Mesenchymal stem cell (in vitro differentiated cells and primary cell): Measurements from ENCODE around the gene EGLN3.

Source experiments
- DNase-seq: peaks from one replicate; pipeline ENCODE4 v3.0.0-alpha.2; 2013
- H2AFZ ChIP-seq: one replicate; pipeline ENCODE4 v1.6.1; 2013; ENCODE audit warnings: low read depth, mild to moderate bottlenecking, control low read depth, inconsistent platforms, low read length, moderate library complexity
- H2AK5ac ChIP-seq: 2 replicates; pipeline ENCODE4 v1.6.1; 2013; ENCODE audit warnings: low read length, moderate library complexity, mild to moderate bottlenecking, inconsistent platforms; ENCODE audit not compliant: severe bottlenecking
- H2BK120ac ChIP-seq: one replicate; pipeline ENCODE4 v1.6.1; 2013; ENCODE audit warnings: low read depth, mild to moderate bottlenecking, inconsistent platforms, low read length, moderate library complexity
- H2BK12ac ChIP-seq, 2 experiments: one replicate each; pipeline ENCODE4 v1.6.1; 2013; ENCODE audit warnings: inconsistent platforms in 2 of 2, low read length in 2 of 2, mild to moderate bottlenecking in 2 of 2, moderate library complexity in 2 of 2, control low read depth in 1 of 2
- H2BK15ac ChIP-seq: one replicate; pipeline ENCODE4 v1.6.1; 2013; ENCODE audit warnings: mild to moderate bottlenecking, low read depth, inconsistent platforms; ENCODE audit not compliant: poor library complexity, severe bottlenecking
- H2BK5ac ChIP-seq: 2 replicates; pipeline ENCODE4 v1.6.1; 2013; ENCODE audit warnings: low read depth, mild to moderate bottlenecking, low read length, control low read depth, inconsistent platforms; ENCODE audit not compliant: poor library complexity, severe bottlenecking
- H3K14ac ChIP-seq, 2 experiments: one replicate each; pipeline ENCODE4 v1.6.1; 2013; ENCODE audit warnings: inconsistent platforms in 2 of 2, low read length in 2 of 2, control low read depth in 1 of 2, mild to moderate bottlenecking in 1 of 2, moderate library complexity in 1 of 2
- H3K18ac ChIP-seq, 2 experiments: one replicate each; pipeline ENCODE4 v1.6.1; 2013; ENCODE audit warnings: inconsistent platforms in 2 of 2, low read length in 2 of 2, control low read depth in 1 of 2, low read depth in 1 of 2, mild to moderate bottlenecking in 1 of 2
- H3K23ac ChIP-seq, 2 experiments: one replicate each; pipeline ENCODE4 v1.6.1; 2013; ENCODE audit warnings: inconsistent platforms in 2 of 2, low read length in 2 of 2, mild to moderate bottlenecking in 2 of 2, moderate library complexity in 2 of 2, control low read depth in 1 of 2
- H3K27ac ChIP-seq: 2 replicates; pipeline ENCODE4 v1.5.1; 2013; ENCODE audit warnings: mild to moderate bottlenecking, moderate library complexity, low read length, control low read depth, inconsistent platforms; ENCODE audit not compliant: poor library complexity, severe bottlenecking
- H3K27me3 ChIP-seq, 2 experiments: 2 replicates each; pipeline versions ENCODE4 v1.6.1 to v1.7.0; 2013; ENCODE audit warnings: low read length in 2 of 2, mild to moderate bottlenecking in 2 of 2, moderate library complexity in 2 of 2, control low read depth in 1 of 2, inconsistent platforms in 1 of 2; ENCODE audit not compliant: control insufficient read depth in 1 of 2, insufficient read depth in 1 of 2
- H3K36me3 ChIP-seq, 2 experiments: 2 replicates each; pipeline versions ENCODE4 v1.6.1 to v1.7.0; 2013; ENCODE audit warnings: low read length in 2 of 2, control low read depth in 1 of 2, inconsistent platforms in 1 of 2, low read depth in 1 of 2, mild to moderate bottlenecking in 1 of 2; ENCODE audit not compliant: insufficient read depth in 2 of 2, control insufficient read depth in 1 of 2
- H3K4ac ChIP-seq, 2 experiments: one replicate each; pipeline ENCODE4 v1.6.1; 2013; ENCODE audit warnings: inconsistent platforms in 2 of 2, low read length in 2 of 2, mild to moderate bottlenecking in 2 of 2, moderate library complexity in 2 of 2, control low read depth in 1 of 2, low read depth in 1 of 2
- H3K4me1 ChIP-seq: 2 replicates; pipeline ENCODE4 v1.6.1; 2013; ENCODE audit warnings: low read depth, low read length, control low read depth; ENCODE audit not compliant: control insufficient read depth, insufficient read depth
- H3K4me2 ChIP-seq: 2 replicates; pipeline ENCODE4 v1.6.1; 2013; ENCODE audit warnings: low read length, mild to moderate bottlenecking, inconsistent platforms; ENCODE audit not compliant: poor library complexity, severe bottlenecking
- H3K4me3 ChIP-seq, 2 experiments: 2 replicates each; pipeline versions ENCODE4 v1.5.1 to v1.7.0; 2013; ENCODE audit warnings: low read length in 2 of 2, mild to moderate bottlenecking in 2 of 2, control low read depth in 1 of 2, low read depth in 1 of 2; ENCODE audit not compliant: insufficient read depth in 1 of 2
- H3K79me1 ChIP-seq: replicated peaks from 2 replicates; pipeline ENCODE4 v1.6.1; 2013; ENCODE audit warnings: mild to moderate bottlenecking, control low read depth, low read length, inconsistent platforms; ENCODE audit not compliant: poor library complexity, severe bottlenecking
- H3K9ac ChIP-seq: 2 replicates; pipeline ENCODE4 v1.7.0; 2013; ENCODE audit warnings: mild to moderate bottlenecking, low read length, moderate library complexity
- H3K9me3 ChIP-seq: 2 replicates; pipeline ENCODE4 v1.7.0; 2013; ENCODE audit warnings: mild to moderate bottlenecking, low read length; ENCODE audit not compliant: control insufficient read depth
- H4K8ac ChIP-seq: one replicate; pipeline ENCODE4 v1.6.1; 2013; ENCODE audit warnings: inconsistent platforms, mild to moderate bottlenecking, low read length, moderate library complexity
- H4K91ac ChIP-seq: one replicate; pipeline ENCODE4 v1.6.1; 2013; ENCODE audit warnings: mild to moderate bottlenecking, low read length, inconsistent platforms
- WGBS: methylation state at CpG from one replicate; pipeline ENCODE4 v1.1.7; 2013; ENCODE audit warnings: mixed read lengths; 5-methylcytosine and 5-hydroxymethylcytosine counted together

Gene EGLN3

DNA sequence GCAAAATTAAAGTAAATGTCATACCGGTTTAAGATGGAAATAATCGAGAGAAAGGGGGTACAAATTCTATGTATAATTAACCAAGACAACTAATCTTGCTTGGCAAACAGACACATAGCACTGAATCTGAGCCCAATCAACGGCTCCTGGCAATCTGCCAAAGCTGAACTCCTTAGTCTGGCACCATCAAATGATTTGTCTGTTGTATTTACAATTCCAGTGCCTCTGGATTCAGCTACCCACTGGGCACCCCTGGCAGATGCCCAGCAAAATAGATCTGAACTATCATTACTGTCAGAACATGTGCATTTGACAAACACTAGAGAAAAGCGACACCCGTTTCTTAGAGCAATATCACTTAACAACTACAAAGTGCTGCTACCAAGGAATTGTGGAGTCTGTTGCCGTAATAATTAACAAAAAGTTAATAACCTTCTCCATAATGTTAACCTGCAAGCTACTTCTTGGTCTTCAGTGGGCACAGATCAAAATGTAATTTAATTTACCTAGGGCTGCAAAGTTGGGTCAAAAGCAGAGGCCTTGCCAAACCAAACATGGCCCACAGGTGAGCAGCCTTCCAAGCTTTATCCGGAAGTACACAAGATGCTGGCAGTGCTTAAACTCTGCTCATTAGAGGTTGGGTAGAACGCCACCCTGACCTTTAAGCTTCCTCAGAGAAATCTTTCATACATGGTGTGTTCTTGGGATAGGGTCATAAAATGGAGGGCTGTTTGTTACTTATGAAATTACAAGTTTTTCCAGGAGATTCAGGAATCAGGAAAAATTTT, 7.6 kb downstream of the EGLN3 start:
- Histone ChIP-seq H4K8ac (no peak overlapping the region), H3K79me1 (no peaks in the 10 kb centered on the region), H2AK5ac (no peak overlapping the region), H3K4me1 (no peaks in the 10 kb centered on the region), H3K18ac (no peak overlapping the region), H4K91ac (no peak overlapping the region), H3K4me2 (peak overlapping the region; percentile 5), H3K23ac (no peak overlapping the region), H3K14ac (no peak overlapping the region), H3K27ac (no peak overlapping the region), H3K4ac (no peak overlapping the region), H3K36me3 (no peaks in the 10 kb centered on the region), H3K9ac (no peak overlapping the region), H3K9me3 (no peaks in the 10 kb centered on the region), H2BK5ac (no peak overlapping the region), H2AFZ (no peak overlapping the region), H2BK120ac (no peak overlapping the region), H2BK12ac (no peak overlapping the region), H3K27me3 (no peaks in the 10 kb centered on the region), H3K4me3 (no peak overlapping the region), H2BK15ac (no peak overlapping the region)
- DNase-seq, result no peak
- WGBS, result 87% methylated on average over 8 of the region's 8 CpGs

DNA sequence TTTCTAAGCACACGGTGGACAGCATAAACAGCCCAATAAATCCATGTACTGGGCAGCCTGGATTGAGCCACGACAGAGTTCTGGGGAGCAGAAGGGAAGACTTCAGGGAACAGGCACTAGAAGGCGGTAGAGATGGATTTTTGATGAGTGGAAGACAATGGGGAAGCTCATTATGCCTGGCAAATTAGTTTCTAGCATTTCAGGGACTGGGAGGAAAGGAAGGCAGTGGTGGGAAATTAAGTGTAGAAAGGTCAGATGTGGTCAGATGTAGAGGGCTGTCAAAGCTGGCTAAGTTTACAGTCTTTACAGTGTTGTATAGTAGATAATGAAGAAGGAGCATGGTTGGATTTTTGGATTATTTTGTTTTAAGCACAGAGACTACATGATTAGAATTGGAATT, 9.2 kb downstream of the EGLN3 start:
- no peaks in the 10 kb centered on the region for H3K4me1 ChIP-seq
- no peak overlapping the region for H4K8ac ChIP-seq
- H3K9me3 ChIP-seq, result no peaks in the 10 kb centered on the region
- H3K4me2 ChIP-seq, result no peak overlapping the region
- no peak overlapping the region for H2BK5ac ChIP-seq
- no peak overlapping the region for H2BK12ac ChIP-seq
- H3K4ac ChIP-seq, result no peak overlapping the region
- H2BK15ac ChIP-seq, result no peak overlapping the region
- H2AFZ ChIP-seq, result no peak overlapping the region
- H2AK5ac ChIP-seq, result no peak overlapping the region
- no peak overlapping the region for H4K91ac ChIP-seq
- H2BK120ac ChIP-seq, result no peak overlapping the region
- 63% methylated on average over 3 of the region's 3 CpGs for WGBS
- no peak overlapping the region for H3K4me3 ChIP-seq
- no peak for DNase-seq
- no peak overlapping the region for H3K14ac ChIP-seq
- H3K18ac ChIP-seq, result no peak overlapping the region
- H3K27ac ChIP-seq, result no peak overlapping the region
- no peaks in the 10 kb centered on the region for H3K79me1 ChIP-seq
- no peaks in the 10 kb centered on the region for H3K36me3 ChIP-seq
- H3K9ac ChIP-seq, result no peak overlapping the region
- no peaks in the 10 kb centered on the region for H3K27me3 ChIP-seq
- no peak overlapping the region for H3K23ac ChIP-seq

DNA sequence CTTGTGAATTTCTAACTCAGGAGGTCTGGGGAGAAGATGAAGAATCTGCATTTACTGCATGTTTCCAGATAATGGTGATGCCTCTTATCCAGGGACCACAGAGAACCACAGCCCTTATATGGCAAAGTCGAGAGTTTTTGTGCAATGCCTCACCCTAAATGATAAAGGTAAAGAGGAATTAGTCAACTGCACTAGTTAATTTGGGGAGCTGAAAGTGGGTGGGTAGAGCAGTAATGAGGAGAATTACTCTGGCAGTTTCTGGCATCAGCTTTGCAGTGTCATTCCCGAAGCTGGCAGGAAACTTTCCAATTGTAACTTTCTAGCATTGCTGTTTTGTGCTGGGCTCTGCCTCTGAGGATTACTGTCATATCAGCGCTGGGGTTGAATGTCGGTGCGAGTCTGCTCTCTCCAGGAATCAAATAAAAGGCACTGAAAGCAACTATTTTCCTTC, 10.3 kb downstream of the EGLN3 start:
- Histone ChIP-seq H2BK12ac (no peak overlapping the region), H3K18ac (no peak overlapping the region), H2AK5ac (no peak overlapping the region), H3K14ac (no peak overlapping the region), H3K4ac (no peak overlapping the region), H3K27ac (no peak overlapping the region), H4K91ac (no peak overlapping the region), H3K4me1 (no peaks in the 10 kb centered on the region), H3K4me2 (no peak overlapping the region), H2BK15ac (no peak overlapping the region), H2AFZ (no peak overlapping the region), H3K9ac (no peak overlapping the region), H3K4me3 (no peak overlapping the region), H2BK5ac (no peak overlapping the region), H4K8ac (no peak overlapping the region), H3K23ac (no peak overlapping the region), H3K79me1 (no peaks in the 10 kb centered on the region), H2BK120ac (no peak overlapping the region), H3K9me3 (no peaks in the 10 kb centered on the region), H3K27me3 (no peaks in the 10 kb centered on the region), H3K36me3 (no peaks in the 10 kb centered on the region)
- no peak for DNase-seq
- WGBS, result 67% methylated on average over 5 of the region's 5 CpGs

DNA sequence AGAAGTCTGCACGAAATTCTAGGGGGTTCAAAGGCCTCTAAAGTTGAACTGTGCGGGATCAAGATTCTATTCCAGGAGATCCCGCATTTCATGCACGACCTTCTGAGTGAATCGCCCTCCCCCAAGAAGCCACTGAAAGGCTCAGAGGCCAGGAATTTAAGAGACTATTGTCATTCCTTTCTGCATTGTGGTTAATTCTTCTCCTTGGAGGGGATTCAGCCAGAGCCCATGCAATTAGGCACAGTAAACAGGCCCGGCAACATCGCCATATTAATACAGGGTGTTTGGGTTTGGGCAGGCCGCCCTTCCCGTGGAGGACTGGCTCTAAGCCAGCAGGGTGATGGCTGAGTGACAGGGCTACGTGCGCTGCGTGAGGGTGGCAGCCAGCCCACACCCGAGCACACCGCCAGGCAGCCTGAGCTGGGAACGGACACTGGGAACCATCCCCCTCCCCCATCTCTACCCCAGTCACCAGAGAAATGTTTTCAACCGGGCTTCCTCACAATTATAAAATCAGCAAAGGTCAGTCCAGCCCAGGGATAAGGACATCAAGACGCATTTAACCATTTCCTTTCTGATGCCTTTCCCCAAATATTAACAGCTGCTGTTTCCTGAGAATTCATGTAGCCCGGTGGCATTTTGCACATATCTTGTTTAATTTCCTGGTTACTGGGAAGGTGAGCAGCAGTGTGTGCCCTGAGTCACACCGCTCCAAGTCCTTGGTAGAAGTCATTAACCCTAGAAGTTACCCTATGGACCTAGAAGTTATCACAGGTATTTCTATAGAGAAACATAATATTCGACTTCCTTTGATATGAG, 12.5 kb downstream of the EGLN3 start:
- H4K91ac ChIP-seq, result no peak overlapping the region
- H3K4me1 ChIP-seq, result no peaks in the 10 kb centered on the region
- H2AFZ ChIP-seq, result no peak overlapping the region
- peak overlapping the region; percentile 23 for H3K9ac ChIP-seq
- H3K79me1 ChIP-seq, result no peaks in the 10 kb centered on the region
- no peaks in the 10 kb centered on the region for H3K9me3 ChIP-seq
- H3K4me3 ChIP-seq, result peak overlapping the region in 1 of 2 experiments; percentile 23
- no peak overlapping the region for H3K23ac ChIP-seq
- no peak overlapping the region for H2BK5ac ChIP-seq
- DNase-seq, result peak; percentile 2
- no peak overlapping the region for H2BK120ac ChIP-seq
- H3K18ac ChIP-seq, result no peak overlapping the region
- WGBS, result 47% methylated on average over 20 of the region's 20 CpGs
- no peak overlapping the region for H3K27ac ChIP-seq
- H3K4ac ChIP-seq, result no peak overlapping the region
- no peak overlapping the region for H3K14ac ChIP-seq
- H2BK15ac ChIP-seq, result no peak overlapping the region
- H3K4me2 ChIP-seq, result no peak overlapping the region
- H2AK5ac ChIP-seq, result no peak overlapping the region
- H3K36me3 ChIP-seq, result no peaks in the 10 kb centered on the region
- H4K8ac ChIP-seq, result no peak overlapping the region
- no peak overlapping the region for H2BK12ac ChIP-seq
- no peaks in the 10 kb centered on the region for H3K27me3 ChIP-seq
